ENCODE data around the gene CLDN24. TPM values are rescaled to one million over a fixed set of nuclear protein-coding genes. Genes with fewer than 3 reads are reported as not detected.

The CLDN24 gene
- polyA plus RNA-seq, 1 of the 3 experiments (the other 2 are of a cell fraction) = not detected

- no peak for TF ChIP-seq GABPA (IDR thresholded peaks at IDR 0.05; ENCODE audit: low read depth)
Measured at GRCh38 chr4:183350317-183351071, 28.3 kb upstream of the CLDN24 start (continued).

GRCh38 chr4:183349673-183350072 is 27.4 kb upstream of the CLDN24 start:
- H3K79me2 ChIP-seq (ENCODE audit: insufficient read depth) = no peaks in the 10 kb centered on the region
- H3K36me3 ChIP-seq (replicated peaks in 1 of 2; ENCODE audit: control insufficient read depth in 1 of 2, insufficient read depth in 2 of 2, low read length in 1 of 2) = no peaks in the 10 kb centered on the region
- no peak overlapping the region for H2AFZ ChIP-seq (ENCODE audit: low read depth)
- peaks cover 3% of the 10 kb centered on the region for H3F3A ChIP-seq (replicated peaks; ENCODE audit: insufficient read depth)
- DNase-seq = no peak
- peak; percentile 73 for TF ChIP-seq TCF12 (IDR thresholded peaks at IDR 0.05)
- TF ChIP-seq CTCF (IDR thresholded peaks at IDR 0.05) = no peak
- H3K9me2 ChIP-seq = no peaks in the 10 kb centered on the region
- POLR2A ChIA-PET = no interaction called here
- no peaks in the 10 kb centered on the region for H4K20me1 ChIP-seq (ENCODE audit: insufficient read depth)
- H3K4me2 ChIP-seq = peak overlapping the region; percentile 57
- no peaks in the 10 kb centered on the region for H3K9me3 ChIP-seq
- CTCF ChIA-PET = no interaction called here
- no peak overlapping the region for H3K4me3 ChIP-seq (ENCODE audit: low read depth in 2 of 2, low read length in 1 of 2)
- H3K4me1 ChIP-seq (ENCODE audit: control insufficient read depth in 1 of 2, insufficient read depth in 2 of 2, low read depth in 1 of 2, low read length in 1 of 2) = peaks cover 2 to 4% of the 10 kb centered on the region in 2 experiments; a peak in 1 of 4 replicates
- H3K27ac ChIP-seq (ENCODE audit: low read depth in 2 of 2, low read length in 1 of 2) = peak overlapping the region in 1 of 2 experiments; percentile 67; a peak in 2 of 4 replicates
- H3K9ac ChIP-seq = peak overlapping the region; percentile 32; the same call in 1 of the 2 replicates
- H3K27me3 ChIP-seq (ENCODE audit: insufficient read depth) = no peaks in the 10 kb centered on the region
- WGBS (ENCODE audit: low lambda C conversion rate) = 83% methylated on average over 9 of the region's 9 CpGs

- ChIA-PET CTCF (no interaction called here), POLR2A (no interaction called here)
- H3K4me2 ChIP-seq = peak overlapping the region; percentile 57
- H3K9me2 ChIP-seq = no peaks in the 10 kb centered on the region
- H2AFZ ChIP-seq (ENCODE audit: low read depth) = peak overlapping the region; percentile 87
- H3K4me3 ChIP-seq (ENCODE audit: low read depth in 2 of 2, low read length in 1 of 2) = no peak overlapping the region
- no peaks in the 10 kb centered on the region for H3K27me3 ChIP-seq (ENCODE audit: insufficient read depth)
- H3F3A ChIP-seq (replicated peaks; ENCODE audit: insufficient read depth) = peaks cover 3% of the 10 kb centered on the region
- no peaks in the 10 kb centered on the region for H3K36me3 ChIP-seq (replicated peaks in 1 of 2; ENCODE audit: control insufficient read depth in 1 of 2, insufficient read depth in 2 of 2, low read length in 1 of 2)
- 58% methylated on average over 17 of the region's 17 CpGs for WGBS (ENCODE audit: low lambda C conversion rate)
- peak overlapping the region in 1 of 2 experiments; percentile 67; a peak in 2 of 4 replicates for H3K27ac ChIP-seq (ENCODE audit: low read depth in 2 of 2, low read length in 1 of 2)
- DNase-seq = no peak
- H3K4me1 ChIP-seq (ENCODE audit: control insufficient read depth in 1 of 2, insufficient read depth in 2 of 2, low read depth in 1 of 2, low read length in 1 of 2) = peaks cover 2 to 4% of the 10 kb centered on the region in 2 experiments; a peak in 1 of 4 replicates
- H3K9me3 ChIP-seq = no peaks in the 10 kb centered on the region
- no peaks in the 10 kb centered on the region for H4K20me1 ChIP-seq (ENCODE audit: insufficient read depth)
- peak overlapping the region; percentile 32; the same call in 1 of the 2 replicates for H3K9ac ChIP-seq
- H3K79me2 ChIP-seq (ENCODE audit: insufficient read depth) = no peaks in the 10 kb centered on the region
- TF ChIP-seq JUND (IDR thresholded peaks at IDR 0.05) (peak; percentile 59; the same call in 1 of the 2 replicates), EZH2phosphoT487 (IDR thresholded peaks at IDR 0.05; ENCODE audit: borderline replicate concordance, low read depth) (no peak), ELF1 (IDR thresholded peaks at IDR 0.05) (no peak), TEAD4 (IDR thresholded peaks at IDR 0.05; ENCODE audit: borderline replicate concordance, insufficient read depth) (peak; percentile 69), SMC3 (IDR thresholded peaks at IDR 0.05; ENCODE audit: low read depth, low read length) (no peak), RAD21 (IDR thresholded peaks at IDR 0.05; ENCODE audit: low read length) (no peak), NRF1 (IDR thresholded peaks at IDR 0.05; ENCODE audit: low read depth, low read length) (no peak), YY1 (IDR thresholded peaks at IDR 0.05; ENCODE audit: low read depth) (peak; percentile 86; the same call in 1 of the 2 replicates), MAX (IDR thresholded peaks at IDR 0.05; ENCODE audit: low read depth) (peak; percentile 77), EP300 (IDR thresholded peaks at IDR 0.05; ENCODE audit: borderline replicate concordance in 1 of 2, low read depth in 1 of 2, low read length in 1 of 2) (peak in 1 of 2 experiments; percentile 89; a peak in 2 of 4 replicates), TCF12 (IDR thresholded peaks at IDR 0.05) (peak; percentile 83), PBX3 (IDR thresholded peaks at IDR 0.05) (peak; percentile 67), NFIC (IDR thresholded peaks at IDR 0.05; ENCODE audit: borderline replicate concordance) (peak; percentile 83), USF2 (IDR thresholded peaks at IDR 0.05; ENCODE audit: borderline replicate concordance, low read depth, low read length) (no peak), GABPA (IDR thresholded peaks at IDR 0.05; ENCODE audit: low read depth) (peak; percentile 23; the same call in 1 of the 2 replicates), FOSL2 (IDR thresholded peaks at IDR 0.05; ENCODE audit: borderline replicate concordance, low read depth) (peak; percentile 84), GATA2 (CRISPR knock-in tag; IDR thresholded peaks at IDR 0.05) (no peak)
Measured at GRCh38 chr4:183348706-183349659, 26.8 kb upstream of the CLDN24 start.
